GM19351 (cell line): ENCODE measurements around the gene SP4.

ENCODE experiments used
- ATAC-seq: cut with Tn5 transposase; IDR thresholded peaks from one replicate; pipeline ENCODE4 v1.9.1; 2021; ENCODE audit warnings: mild to moderate bottlenecking, moderate library complexity; ENCODE audit not compliant: unreplicated experiment

The SP4 gene

DNA sequence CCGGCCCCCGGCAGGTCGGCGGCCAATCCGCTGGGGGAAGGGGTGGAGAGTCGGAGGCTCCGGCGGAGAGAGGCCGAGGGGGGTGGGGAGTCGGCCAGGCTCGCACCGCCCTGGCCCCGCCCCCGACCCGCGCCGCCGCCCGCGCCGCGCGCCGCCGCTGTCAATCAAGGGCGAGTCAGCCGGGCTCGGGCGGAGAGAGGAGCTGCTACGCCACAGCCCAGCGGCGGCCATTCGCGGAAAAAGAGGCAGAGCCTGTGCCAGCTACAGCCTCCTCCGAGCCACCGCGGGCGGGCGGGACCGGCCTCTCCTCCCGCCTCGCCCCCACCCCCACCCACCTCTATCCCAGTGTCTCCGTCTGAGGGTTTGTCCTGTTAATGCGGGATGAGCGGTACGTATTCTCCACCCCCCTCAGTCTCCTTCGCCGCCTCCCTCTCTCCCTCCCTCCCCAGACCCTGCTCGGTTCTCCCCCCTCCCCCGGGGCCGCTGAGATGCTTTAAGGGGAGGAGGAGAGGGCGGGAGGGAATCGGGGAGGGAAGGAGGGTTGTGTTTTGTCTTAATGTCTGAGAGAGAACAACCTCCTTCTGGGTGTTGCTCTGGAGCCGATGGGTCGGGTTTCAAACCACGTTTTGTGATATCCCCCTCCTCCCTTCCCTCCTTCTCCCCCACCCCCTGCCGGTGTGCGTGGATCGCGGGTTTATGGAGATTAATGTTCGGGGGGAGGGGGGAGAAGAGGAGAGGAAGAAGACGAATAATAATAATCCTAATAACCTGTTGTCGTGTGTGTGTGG, at the start of gene SP4:
SP4 (plus strand) TSS at position 213 of the 788 bp plus-strand sequence; CDS start at position 382, 169 bp downstream.
- peak; percentile 65 for ATAC-seq

- peak; percentile 74 for ATAC-seq
These were observed 44.4 kb upstream of the SP4 start for GRCh38 chr7:21383227-21384220.

GRCh38 chr7:21393937-21394336, 33.9 kb upstream of the SP4 start:
- no peak for ATAC-seq

DNA sequence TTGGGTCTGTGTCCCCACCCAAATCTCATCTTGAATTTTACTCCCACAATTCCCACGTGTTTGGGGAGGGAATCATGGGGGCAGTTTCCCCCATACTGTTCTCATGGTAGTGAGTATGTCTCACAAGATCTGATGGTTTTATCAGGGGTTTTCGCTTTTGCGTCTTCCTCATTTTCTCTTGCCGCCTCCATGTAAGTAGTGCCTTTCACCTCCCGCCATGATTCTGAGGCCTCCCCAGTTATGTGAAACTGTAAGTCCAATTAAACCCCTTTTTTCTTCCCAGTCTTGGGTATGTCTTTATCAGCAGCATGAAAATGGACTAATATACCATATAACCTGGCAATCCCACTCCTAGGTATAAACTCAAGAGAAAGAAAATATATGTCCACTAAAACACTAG, 25.9 kb upstream of the SP4 start:
- no peak for ATAC-seq

- ATAC-seq = no peak
These were observed 19.9 kb upstream of the SP4 start for GRCh38 chr7:21407796-21408480.

DNA sequence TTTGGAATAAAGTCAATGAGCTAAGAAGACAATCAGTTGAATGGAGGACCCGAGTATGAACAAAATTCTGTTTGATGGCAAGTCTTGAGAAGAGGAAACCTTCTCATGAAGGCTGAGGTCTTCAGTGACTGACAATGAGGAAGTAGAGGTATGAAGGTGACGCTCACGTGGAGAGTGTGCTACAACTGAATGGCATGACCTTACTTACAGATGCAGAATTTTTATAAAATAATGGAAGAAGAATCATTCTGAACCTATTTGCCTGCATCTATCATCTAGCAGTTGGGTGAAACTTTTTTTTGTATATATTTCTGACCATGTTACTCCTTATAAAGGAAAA, 19.4 kb upstream of the SP4 start:
- no peak for ATAC-seq

DNA sequence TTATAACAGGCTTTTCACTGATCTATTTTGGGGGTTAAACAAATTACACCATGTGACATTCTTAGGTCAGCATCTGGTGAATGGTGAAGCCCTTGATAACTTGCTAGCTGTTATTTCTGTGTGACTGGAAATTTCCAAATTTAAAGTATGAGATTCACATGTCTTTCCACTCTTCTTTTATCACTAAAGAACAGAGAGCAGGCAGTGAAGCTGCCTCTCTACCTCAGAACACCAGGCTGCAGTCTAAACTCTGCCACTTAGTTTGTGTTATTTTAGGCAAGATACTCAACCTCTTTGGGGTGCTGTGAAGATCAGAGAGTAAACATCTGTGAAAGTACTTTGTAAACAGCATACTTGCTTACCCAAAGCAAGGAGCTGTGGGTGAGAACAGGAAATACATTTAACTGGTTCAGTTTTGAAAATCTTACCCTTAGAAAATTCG, 15.5 kb upstream of the SP4 start:
- peak; percentile 81 for ATAC-seq

- ATAC-seq = no peak
These were observed 14.9 kb upstream of the SP4 start for GRCh38 chr7:21412957-21413356.

DNA sequence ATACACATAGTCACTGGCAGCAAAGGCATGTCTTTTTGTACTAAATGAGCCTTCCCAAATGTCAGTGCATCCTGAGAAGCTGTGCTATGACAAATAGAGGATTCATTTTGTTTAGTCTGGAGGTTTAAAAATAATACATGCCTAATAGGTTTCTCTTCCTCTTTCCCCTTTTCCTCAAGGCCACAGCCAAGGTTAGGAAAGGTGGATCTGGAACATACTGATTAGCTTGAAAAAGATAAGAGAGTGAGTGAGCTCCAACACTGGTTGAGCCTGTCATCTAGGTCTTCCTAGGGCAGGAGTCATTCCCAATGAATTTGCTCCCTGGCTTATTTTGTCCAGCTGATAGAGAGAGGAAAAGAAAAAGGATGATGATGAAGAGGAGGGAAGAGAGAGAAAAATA, 14.4 kb upstream of the SP4 start:
- ATAC-seq = no peak

- no peak for ATAC-seq
These were observed 13.0 kb upstream of the SP4 start for GRCh38 chr7:21414795-21415393.

DNA sequence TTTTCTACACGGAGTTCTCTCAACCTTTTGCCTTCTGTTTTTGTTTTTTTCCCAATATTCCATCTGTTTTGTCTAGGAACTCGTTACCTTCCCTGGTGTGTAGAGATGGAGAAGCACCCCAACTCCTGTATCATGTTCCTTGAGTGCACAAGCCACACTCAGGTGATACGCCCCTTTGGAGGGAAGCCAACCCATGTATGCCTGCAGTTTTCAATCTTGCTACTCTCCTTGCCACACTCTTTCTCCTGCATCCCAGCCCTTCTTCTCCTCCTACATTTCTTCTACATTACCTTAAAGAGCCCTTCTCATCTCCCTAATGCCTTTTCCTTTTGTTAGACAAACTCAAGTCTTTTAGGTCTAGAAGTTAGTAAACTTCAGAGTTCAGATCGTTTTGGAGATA, 10.2 kb upstream of the SP4 start:
- no peak for ATAC-seq

GRCh38 chr7:21422751-21423150, 5.1 kb upstream of the SP4 start:
- ATAC-seq = no peak

GRCh38 chr7:21425290-21425689, 2.6 kb upstream of the SP4 start:
- ATAC-seq = no peak

- ATAC-seq = peak; percentile 0
These were observed 1.3 kb upstream of the SP4 start for GRCh38 chr7:21426286-21427181.

- peak; percentile 71 for ATAC-seq
These were observed 557 bp upstream of the SP4 start for GRCh38 chr7:21427182-21427870.

DNA sequence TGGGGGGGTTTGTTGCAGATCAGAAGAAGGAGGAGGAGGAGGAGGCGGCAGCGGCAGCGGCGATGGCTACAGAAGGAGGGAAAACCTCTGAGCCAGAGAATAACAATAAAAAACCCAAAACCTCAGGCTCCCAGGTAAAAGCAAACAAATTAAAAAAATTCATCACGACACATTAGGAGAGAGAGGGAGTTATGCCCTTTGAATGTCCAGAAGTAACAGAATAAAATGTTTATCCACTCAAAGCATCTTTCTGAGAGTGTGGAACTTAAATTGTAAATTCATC, 717 bp downstream of the SP4 start:
- ATAC-seq = no peak

DNA sequence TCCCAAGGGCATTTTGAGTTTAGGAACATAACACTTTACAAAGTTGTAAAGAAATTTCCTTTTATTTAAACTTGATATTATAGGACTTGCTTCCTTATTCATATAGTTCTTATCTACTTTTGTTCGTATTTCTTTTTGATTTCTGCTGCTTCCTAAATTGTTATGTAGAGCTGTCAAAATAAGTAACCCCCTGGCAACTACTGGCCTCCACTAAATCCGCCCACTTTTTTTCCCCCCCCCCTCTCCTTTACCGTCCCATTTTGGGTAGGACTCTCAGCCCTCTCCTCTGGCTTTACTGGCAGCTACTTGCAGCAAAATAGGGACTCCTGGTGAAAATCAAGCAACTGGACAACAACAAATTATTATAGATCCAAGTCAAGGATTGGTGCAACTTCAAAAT, 1.1 kb downstream of the SP4 start:
- no peak for ATAC-seq

- ATAC-seq = no peak
These were observed 2.1 kb downstream of the SP4 start for GRCh38 chr7:21429786-21430574.

GRCh38 chr7:21430575-21430954, 2.7 kb downstream of the SP4 start:
- ATAC-seq = no peak
